Measurements from ENCODE around the gene ZNF664. TPM values are rescaled to one million over a fixed set of nuclear protein-coding genes. Genes with fewer than 3 reads are reported as not detected.

Gene ZNF664
- total and polyA plus RNA-seq, 10 of the 15 experiments (the other 5 are each of a cell fraction or from before 2014, with no cell fraction given), result 1.8 to 65.6 (median 30.8) TPM

DNA sequence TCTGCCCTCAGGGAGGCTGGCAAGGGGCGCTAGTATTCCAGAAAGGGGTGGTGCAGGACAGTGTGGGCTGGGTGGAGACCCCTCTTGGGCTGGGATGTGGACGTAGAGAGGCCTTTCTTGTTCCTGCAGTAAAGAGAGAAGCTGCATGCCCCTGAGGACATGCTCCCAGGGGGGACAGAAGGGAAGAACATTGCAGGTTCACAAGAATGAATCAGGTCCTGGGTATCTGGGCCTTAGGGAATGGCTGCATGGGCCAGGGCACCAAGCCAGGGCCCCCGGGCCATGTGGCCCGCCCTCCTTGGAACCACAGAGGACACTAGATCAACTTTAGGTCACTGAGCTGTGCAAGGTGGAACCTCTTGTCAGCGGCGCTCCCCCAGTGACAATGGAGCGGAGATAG, 51.8 kb downstream of the ZNF664 start (continued):
- TF ChIP-seq, protein P1, sequence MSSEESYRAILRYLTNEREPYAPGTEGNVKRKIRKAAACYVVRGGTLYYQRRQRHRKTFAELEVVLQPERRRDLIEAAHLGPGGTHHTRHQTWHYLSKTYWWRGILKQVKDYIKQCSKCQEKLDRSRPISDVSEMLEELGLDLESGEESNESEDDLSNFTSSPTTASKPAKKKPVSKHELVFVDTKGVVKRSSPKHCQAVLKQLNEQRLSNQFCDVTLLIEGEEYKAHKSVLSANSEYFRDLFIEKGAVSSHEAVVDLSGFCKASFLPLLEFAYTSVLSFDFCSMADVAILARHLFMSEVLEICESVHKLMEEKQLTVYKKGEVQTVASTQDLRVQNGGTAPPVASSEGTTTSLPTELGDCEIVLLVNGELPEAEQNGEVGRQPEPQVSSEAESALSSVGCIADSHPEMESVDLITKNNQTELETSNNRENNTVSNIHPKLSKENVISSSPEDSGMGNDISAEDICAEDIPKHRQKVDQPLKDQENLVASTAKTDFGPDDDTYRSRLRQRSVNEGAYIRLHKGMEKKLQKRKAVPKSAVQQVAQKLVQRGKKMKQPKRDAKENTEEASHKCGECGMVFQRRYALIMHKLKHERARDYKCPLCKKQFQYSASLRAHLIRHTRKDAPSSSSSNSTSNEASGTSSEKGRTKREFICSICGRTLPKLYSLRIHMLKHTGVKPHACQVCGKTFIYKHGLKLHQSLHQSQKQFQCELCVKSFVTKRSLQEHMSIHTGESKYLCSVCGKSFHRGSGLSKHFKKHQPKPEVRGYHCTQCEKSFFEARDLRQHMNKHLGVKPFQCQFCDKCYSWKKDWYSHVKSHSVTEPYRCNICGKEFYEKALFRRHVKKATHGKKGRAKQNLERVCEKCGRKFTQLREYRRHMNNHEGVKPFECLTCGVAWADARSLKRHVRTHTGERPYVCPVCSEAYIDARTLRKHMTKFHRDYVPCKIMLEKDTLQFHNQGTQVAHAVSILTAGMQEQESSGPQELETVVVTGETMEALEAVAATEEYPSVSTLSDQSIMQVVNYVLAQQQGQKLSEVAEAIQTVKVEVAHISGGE (CRISPR knock-in tag; IDR thresholded peaks at IDR 0.05), result no peak
- TF ChIP-seq, protein P2, sequence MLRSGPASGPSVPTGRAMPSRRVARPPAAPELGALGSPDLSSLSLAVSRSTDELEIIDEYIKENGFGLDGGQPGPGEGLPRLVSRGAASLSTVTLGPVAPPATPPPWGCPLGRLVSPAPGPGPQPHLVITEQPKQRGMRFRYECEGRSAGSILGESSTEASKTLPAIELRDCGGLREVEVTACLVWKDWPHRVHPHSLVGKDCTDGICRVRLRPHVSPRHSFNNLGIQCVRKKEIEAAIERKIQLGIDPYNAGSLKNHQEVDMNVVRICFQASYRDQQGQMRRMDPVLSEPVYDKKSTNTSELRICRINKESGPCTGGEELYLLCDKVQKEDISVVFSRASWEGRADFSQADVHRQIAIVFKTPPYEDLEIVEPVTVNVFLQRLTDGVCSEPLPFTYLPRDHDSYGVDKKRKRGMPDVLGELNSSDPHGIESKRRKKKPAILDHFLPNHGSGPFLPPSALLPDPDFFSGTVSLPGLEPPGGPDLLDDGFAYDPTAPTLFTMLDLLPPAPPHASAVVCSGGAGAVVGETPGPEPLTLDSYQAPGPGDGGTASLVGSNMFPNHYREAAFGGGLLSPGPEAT (IDR thresholded peaks at IDR 0.05; ENCODE audit: low read depth), result no peak
- no peak for TF ChIP-seq SREBF1 (IDR thresholded peaks at IDR 0.05; ENCODE audit: low read length)
- no peak for TF ChIP-seq ZNF217 (IDR thresholded peaks at IDR 0.05)
- no peak for TF ChIP-seq RBBP5 (conservative IDR thresholded peaks at IDR 0.05)
- no peak for TF ChIP-seq HDAC2 (IDR thresholded peaks at IDR 0.05)

DNA sequence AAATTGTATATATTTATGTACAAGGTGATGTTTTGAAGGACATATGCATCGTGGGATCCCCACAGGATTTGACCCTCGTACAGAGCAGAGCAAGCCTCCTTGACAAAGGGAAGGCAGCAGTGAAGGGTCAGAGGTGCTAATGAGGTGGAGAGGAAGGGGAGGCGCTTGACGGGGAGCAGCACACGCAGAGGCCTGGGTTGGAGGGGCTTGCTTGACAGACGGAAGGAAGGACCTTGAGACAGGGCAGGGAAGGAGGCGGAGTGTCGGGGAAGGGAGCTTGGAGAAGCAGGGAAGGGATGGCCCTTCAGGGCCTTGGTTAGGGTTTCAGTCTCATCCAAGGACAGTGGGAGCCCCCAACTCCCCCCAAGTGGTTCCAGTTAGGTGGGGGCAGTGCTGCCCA, 52.6 kb downstream of the ZNF664 start:
- no peaks in the 10 kb centered on the region for H4K20me1 ChIP-seq (ENCODE audit: control insufficient read depth, insufficient read depth)
- ChIA-PET CTCF (interaction anchor here (1.0 kb wide), 1 partner anchor 11 kb away, joined by 3 read pairs; no protein-coding TSS in a partner anchor), POLR2A (no interaction called here), SMC1A (ENCODE audit: uncharacterized antibody, unreplicated experiment) (interaction anchor here (1.1 kb wide), 1 partner anchor 11 kb away, joined by 4 read pairs; no protein-coding TSS in a partner anchor), RAD21 (ENCODE audit: unreplicated experiment) (no interaction called here)
- H3K79me2 ChIP-seq (ENCODE audit: control insufficient read depth, insufficient read depth, low read length), result no peaks in the 10 kb centered on the region
- no peak overlapping the region for H3K9ac ChIP-seq (ENCODE audit: control insufficient read depth, insufficient read depth, low read length)
- 68% methylated on average over 8 of the region's 8 CpGs for WGBS (ENCODE audit: insufficient coverage, insufficient replicate concordance, low lambda C conversion rate, missing lambda C conversion rate)
- no peak for TF ChIP-seq HDAC2 (IDR thresholded peaks at IDR 0.05)
- no peak for TF ChIP-seq EZH2 (IDR thresholded peaks at IDR 0.05; ENCODE audit: borderline replicate concordance, control insufficient read depth, low read depth, low read length)
- TF ChIP-seq, protein P3, sequence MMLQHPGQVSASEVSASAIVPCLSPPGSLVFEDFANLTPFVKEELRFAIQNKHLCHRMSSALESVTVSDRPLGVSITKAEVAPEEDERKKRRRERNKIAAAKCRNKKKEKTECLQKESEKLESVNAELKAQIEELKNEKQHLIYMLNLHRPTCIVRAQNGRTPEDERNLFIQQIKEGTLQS (IDR thresholded peaks at IDR 0.05; ENCODE audit: borderline replicate concordance, extremely low read depth, low read depth, low read length), result no peak
- H3K4me1 ChIP-seq (ENCODE audit: control insufficient read depth, insufficient read depth, low read length), result no peaks in the 10 kb centered on the region
- no peak for FAIRE-seq
- no peak overlapping the region for H2AFZ ChIP-seq (ENCODE audit: control insufficient read depth, low read depth, low read length)
- DNase-seq (ENCODE audit: low read depth, low spot score), result no peak
- in situ Hi-C loops (cut with MboI) (no loop called here), intact Hi-C loops (cut with micrococcal nuclease; ENCODE audit: unreplicated experiment) (no loop called here)
- no peaks in the 10 kb centered on the region for H3K27me3 ChIP-seq (replicated peaks in 1 of 2; ENCODE audit: control insufficient read depth in 2 of 2, insufficient read depth in 2 of 2, low read length in 1 of 2)
- no peak overlapping the region for H3K27ac ChIP-seq (ENCODE audit: control insufficient read depth, insufficient read depth)
- no TSS peak for BruUV-seq (replicated peaks)
- no peaks in the 10 kb centered on the region for H3K9me3 ChIP-seq (replicated peaks; ENCODE audit: control insufficient read depth, insufficient read depth, low read length)
- no peak overlapping the region for H3K4me3 ChIP-seq
- no peak overlapping the region for H3K4me2 ChIP-seq (ENCODE audit: control insufficient read depth, insufficient read depth)
- no peaks in the 10 kb centered on the region for H3K36me3 ChIP-seq (ENCODE audit: control insufficient read depth in 2 of 2, insufficient read depth in 2 of 2, low read length in 1 of 2)
- no peak for ATAC-seq

All from GM12878 (cell line).